Activated T-cell treated with anti-CD3 and anti-CD28 coated beads, Interleukin-2, amount 50 U/mL, for 72 hours (primary cell): Measurements from ENCODE around the gene GADD45G. TPM values are rescaled to one million over a fixed set of nuclear protein-coding genes. Genes with fewer than 3 reads are reported as not detected.

ENCODE experiments used
- ATAC-seq, 2 donors: fragments of 150-1000 bp; cut with Tn5 transposase; replicated peaks in 1 of 2; 2 replicates each; pipeline ENCODE4 v1.10.0; 2021; ENCODE audit warnings: moderate library complexity in 2 of 2, mild to moderate bottlenecking in 1 of 2
- DNase-seq, 2 donors: peaks; one replicate each; pipeline ENCODE4 v3.0.0; 2021 to 2022; ENCODE audit warnings: mixed read lengths in 1 of 2
- H3K27ac Mint-ChIP-seq: one replicate; pipeline ENCODE4 v1.8.0; 2022; ENCODE audit warnings: mild to moderate bottlenecking, moderate library complexity, mixed read lengths
- H3K27me3 Mint-ChIP-seq: one replicate; pipeline ENCODE4 v1.8.0; 2022; ENCODE audit warnings: low read depth, mixed read lengths
- H3K36me3 Mint-ChIP-seq, 2 donors: one replicate each; pipeline ENCODE4 v1.8.0; 2022; ENCODE audit warnings: mixed read lengths in 2 of 2, mild to moderate bottlenecking in 1 of 2; ENCODE audit not compliant: insufficient read depth in 2 of 2
- H3K4me1 Mint-ChIP-seq: one replicate; pipeline ENCODE4 v1.8.0; 2022; ENCODE audit warnings: low read depth, mixed read lengths
- H3K4me3 Mint-ChIP-seq, 2 donors: one replicate each; pipeline ENCODE4 v1.8.0; 2022; ENCODE audit warnings: mild to moderate bottlenecking in 2 of 2, mixed read lengths in 2 of 2, moderate library complexity in 2 of 2
- H3K9me3 Mint-ChIP-seq, 2 donors: one replicate each; pipeline ENCODE4 v1.8.0; 2022; ENCODE audit warnings: mixed read lengths in 2 of 2
- total RNA-seq, 2 donors: library from RNA; stranded (reverse); gene quantifications; one replicate each; pipeline ENCODE4 v1.2.3, GENCODE V29; 2022

GADD45G gene
- total RNA-seq, 2 donors from 2014 or later, result 6.0 TPM

GRCh38 chr9:89596937-89597555, 7.8 kb upstream of the GADD45G start:
- DNase-seq (no peak), ATAC-seq (no peak)
- Mint-ChIP-seq H3K4me1 (no peaks in the 10 kb centered on the region), H3K9me3 (no peaks in the 10 kb centered on the region), H3K27ac (no peak overlapping the region), H3K4me3 (no peak overlapping the region), H3K36me3 (no peaks in the 10 kb centered on the region), H3K27me3 (peaks cover 6% of the 10 kb centered on the region)

GRCh38 chr9:89597711-89598362, 7.0 kb upstream of the GADD45G start:
- H3K36me3 Mint-ChIP-seq, result no peaks in the 10 kb centered on the region
- H3K9me3 Mint-ChIP-seq, result no peaks in the 10 kb centered on the region
- peak; percentile 47 to 57 for DNase-seq
- no peaks in the 10 kb centered on the region for H3K4me1 Mint-ChIP-seq
- no peak overlapping the region for H3K27ac Mint-ChIP-seq
- ATAC-seq, result peak; percentile 33 to 43
- H3K4me3 Mint-ChIP-seq, result no peak overlapping the region
- H3K27me3 Mint-ChIP-seq, result peaks cover 6% of the 10 kb centered on the region

GRCh38 chr9:89598363-89598713, 6.5 kb upstream of the GADD45G start:
- no peaks in the 10 kb centered on the region for H3K36me3 Mint-ChIP-seq
- H3K4me1 Mint-ChIP-seq, result peaks cover 3% of the 10 kb centered on the region
- no peaks in the 10 kb centered on the region for H3K9me3 Mint-ChIP-seq
- DNase-seq (no peak), ATAC-seq (no peak)
- H3K27me3 Mint-ChIP-seq, result peaks cover 6% of the 10 kb centered on the region
- no peak overlapping the region for H3K27ac Mint-ChIP-seq
- H3K4me3 Mint-ChIP-seq, result no peak overlapping the region

- Mint-ChIP-seq H3K27ac (no peak overlapping the region), H3K36me3 (no peaks in the 10 kb centered on the region), H3K9me3 (no peaks in the 10 kb centered on the region), H3K4me3 (no peak overlapping the region), H3K27me3 (peaks cover 1% of the 10 kb centered on the region), H3K4me1 (peaks cover 9% of the 10 kb centered on the region)
- ATAC-seq, result no peak
- DNase-seq, result no peak
Measured at GRCh38 chr9:89598926-89599325, 5.9 kb upstream of the GADD45G start.

- H3K4me3 Mint-ChIP-seq, result no peak overlapping the region
- H3K27ac Mint-ChIP-seq, result no peak overlapping the region
- no peaks in the 10 kb centered on the region for H3K36me3 Mint-ChIP-seq
- DNase-seq (no peak), ATAC-seq (no peak)
- no peaks in the 10 kb centered on the region for H3K27me3 Mint-ChIP-seq
- peaks cover 14% of the 10 kb centered on the region for H3K4me1 Mint-ChIP-seq
- no peaks in the 10 kb centered on the region for H3K9me3 Mint-ChIP-seq
Measured at GRCh38 chr9:89600831-89601230, 4.0 kb upstream of the GADD45G start.

GRCh38 chr9:89601306-89601705, 3.5 kb upstream of the GADD45G start:
- Mint-ChIP-seq H3K27ac (no peak overlapping the region), H3K4me3 (no peak overlapping the region), H3K36me3 (no peaks in the 10 kb centered on the region), H3K9me3 (no peaks in the 10 kb centered on the region), H3K27me3 (no peaks in the 10 kb centered on the region), H3K4me1 (peaks cover 18% of the 10 kb centered on the region)
- no peak for DNase-seq
- no peak for ATAC-seq

GRCh38 chr9:89601856-89602562, 2.8 kb upstream of the GADD45G start:
- Mint-ChIP-seq H3K9me3 (no peaks in the 10 kb centered on the region), H3K4me3 (no peak overlapping the region), H3K27me3 (no peaks in the 10 kb centered on the region), H3K27ac (no peak overlapping the region), H3K36me3 (peaks cover 0 to 2% of the 10 kb centered on the region in 2 donors), H3K4me1 (peaks cover 25% of the 10 kb centered on the region)
- no peak for DNase-seq
- ATAC-seq, result no peak

- Mint-ChIP-seq H3K36me3 (peaks cover 0 to 2% of the 10 kb centered on the region in 2 donors), H3K9me3 (no peaks in the 10 kb centered on the region), H3K4me1 (peaks cover 30% of the 10 kb centered on the region), H3K27me3 (no peaks in the 10 kb centered on the region), H3K4me3 (peak overlapping the region; percentile 85 to 91), H3K27ac (peak overlapping the region; percentile 45)
- DNase-seq, result peak; percentile 90 to 91
- peak; percentile 23 to 27 for ATAC-seq
Measured at GRCh38 chr9:89602978-89603766, 1.6 kb upstream of the GADD45G start.

GRCh38 chr9:89603767-89604665, 796 bp upstream of the GADD45G start:
- Mint-ChIP-seq H3K27ac (no peak overlapping the region), H3K36me3 (peaks cover 0 to 2% of the 10 kb centered on the region in 2 donors), H3K9me3 (no peaks in the 10 kb centered on the region), H3K27me3 (no peaks in the 10 kb centered on the region), H3K4me3 (peak overlapping the region; percentile 85 to 93), H3K4me1 (peaks cover 30% of the 10 kb centered on the region)
- DNase-seq, result peak; percentile 33 to 66
- ATAC-seq, result peak; percentile 7

- Mint-ChIP-seq H3K9me3 (no peaks in the 10 kb centered on the region), H3K36me3 (peaks cover 0 to 2% of the 10 kb centered on the region in 2 donors), H3K4me1 (peaks cover 30% of the 10 kb centered on the region), H3K4me3 (peak overlapping the region; percentile 85 to 93), H3K27me3 (no peaks in the 10 kb centered on the region), H3K27ac (peak overlapping the region; percentile 76)
- peak; percentile 72 to 73 for DNase-seq
- peak; percentile 45 to 53 for ATAC-seq
Measured at GRCh38 chr9:89605465-89606048, 745 bp downstream of the GADD45G start.

- peak overlapping the region; percentile 85 to 93 for H3K4me3 Mint-ChIP-seq
- peak overlapping the region; percentile 56 for H3K27ac Mint-ChIP-seq
- H3K4me1 Mint-ChIP-seq, result peaks cover 30% of the 10 kb centered on the region
- no peaks in the 10 kb centered on the region for H3K27me3 Mint-ChIP-seq
- H3K36me3 Mint-ChIP-seq, result peaks cover 0 to 2% of the 10 kb centered on the region in 2 donors
- ATAC-seq (peak; percentile 5 to 16), DNase-seq (peak; percentile 47 to 55)
- H3K9me3 Mint-ChIP-seq, result no peaks in the 10 kb centered on the region
Measured at GRCh38 chr9:89606049-89606623, 1.3 kb downstream of the GADD45G start.
